HepG2 (cell line): ENCODE data around the gene HTRA3. TPM values are rescaled to one million over a fixed set of nuclear protein-coding genes. Genes with fewer than 3 reads are reported as not detected.

Experiments
- AGO2 ChIP-seq: fragments of 200-400 bp; formaldehyde crosslinking; optimal IDR thresholded peaks from 2 replicates; pipeline ENCODE3; 2017; ENCODE audit warnings: mild to moderate bottlenecking, low read depth, low read length, moderate library complexity
- IKZF5 ChIP-seq: IDR thresholded peaks from 2 replicates; pipeline ENCODE4 v1.6.1; 2018; ENCODE audit warnings: missing genetic modification reagents, mild to moderate bottlenecking, missing compliant biosample characterization
- KDM3A ChIP-seq: IDR thresholded peaks from 2 replicates; pipeline ENCODE4 v1.6.1; 2018; ENCODE audit warnings: low read depth, missing compliant biosample characterization
- MAFF ChIP-seq: IDR thresholded peaks from 2 replicates; pipeline ENCODE4 v1.6.1; 2011; ENCODE audit warnings: low read depth, low read length, improper control_type of control experiment
- MXD4 ChIP-seq: IDR thresholded peaks from 2 replicates; pipeline ENCODE4 v1.6.1; 2016; ENCODE audit warnings: mild to moderate bottlenecking, missing biosample characterization, missing genetic modification reagents
- NCOA2 ChIP-seq: sonication (generic); formaldehyde crosslinking; IDR thresholded peaks from 2 replicates; pipeline ENCODE4 v1.8.0; 2022; ENCODE audit warnings: inconsistent platforms
- NFE2L2 ChIP-seq: fragments of 150-350 bp; IDR thresholded peaks from 2 replicates; pipeline ENCODE4 v1.6.1; 2014; ENCODE audit warnings: low read length
- PRDM4 ChIP-seq: sonication (generic); formaldehyde crosslinking; IDR thresholded peaks from 2 replicates; pipeline ENCODE4 v1.9.0; 2021; ENCODE audit warnings: missing genetic modification reagents, borderline replicate concordance
- SMAD1 ChIP-seq: sonication (generic); formaldehyde crosslinking; IDR thresholded peaks from 2 replicates; pipeline ENCODE4 v1.4.0; 2020; ENCODE audit warnings: missing genetic modification reagents, low read depth, mild to moderate bottlenecking, borderline replicate concordance
- YY1 ChIP-seq: IDR thresholded peaks from 2 replicates; pipeline ENCODE4 v1.6.1; 2011; ENCODE audit warnings: low read length, low read depth, moderate library complexity, mild to moderate bottlenecking; ENCODE audit not compliant: insufficient read depth, insufficient replicate concordance
- ZBTB4 ChIP-seq: sonication (generic); formaldehyde crosslinking; IDR thresholded peaks from 2 replicates; pipeline ENCODE4 v1.4.0; 2020; ENCODE audit warnings: missing genetic modification reagents, mild to moderate bottlenecking, borderline replicate concordance
- ZC3H13 ChIP-seq: sonication (generic); formaldehyde crosslinking; IDR thresholded peaks from 2 replicates; pipeline ENCODE4 v1.8.1; 2023; ENCODE audit warnings: mild to moderate bottlenecking, missing genetic modification reagents, moderate library complexity
- ZNF224 ChIP-seq: sonication (generic); formaldehyde crosslinking; IDR thresholded peaks from 2 replicates; pipeline ENCODE4 v1.5.0; 2020; ENCODE audit warnings: mild to moderate bottlenecking, missing genetic modification reagents
- ZNF331 ChIP-seq: sonication (generic); formaldehyde crosslinking; IDR thresholded peaks from 2 replicates; pipeline ENCODE4 v1.4.0; 2020; ENCODE audit warnings: missing genetic modification reagents
- ZNF776 ChIP-seq: sonication (generic); formaldehyde crosslinking; IDR thresholded peaks from 2 replicates; pipeline ENCODE4 v1.4.0; 2020; ENCODE audit warnings: mild to moderate bottlenecking, missing genetic modification reagents
- ZNF792 ChIP-seq: IDR thresholded peaks from 2 replicates; pipeline ENCODE4 v1.6.1; 2016
- ZNF850 ChIP-seq: sonication (generic); formaldehyde crosslinking; conservative IDR thresholded peaks from 2 replicates; pipeline ENCODE4 v1.9.0; 2021; ENCODE audit warnings: mild to moderate bottlenecking, missing genetic modification reagents
- polyA plus RNA-seq, 8 experiments: library from polyadenylated mRNA; depleted of rRNA in 3 of 8; stranded (reverse) in 7 of 8; unstranded in 1 of 8; fragments of >200 nt; fragmentation: Illumina TruSeq in 4 of 8; extraction: Trizol in 4 of 8; gene quantifications; 2 replicates each; pipeline versions ENCODE4 v1.2.1 to v1.2.3, GENCODE V29; 2011 to 2016; ENCODE audit warnings: low read depth in 4 of 8, missing spikeins in 1 of 8, mixed read lengths in 1 of 8; ENCODE audit not compliant: insufficient read depth in 1 of 8
- total RNA-seq, 5 experiments: library from RNA; depleted of rRNA; stranded (reverse); fragments of >200 nt; fragmentation: Illumina TruSeq; extraction: Trizol; gene quantifications; 2 replicates each; pipeline ENCODE4 v1.2.3, GENCODE V29; 2016; ENCODE audit warnings: low read depth in 1 of 5
- TF ChIP-seq, protein P1 (sequence below): sonication (generic); formaldehyde crosslinking; IDR thresholded peaks from 2 replicates; pipeline ENCODE4 v1.4.0; 2020; ENCODE audit warnings: missing genetic modification reagents

Gene HTRA3
- total and polyA plus RNA-seq, 2 of the 13 experiments (the other 11 are each of a cell fraction or from before 2014, with no cell fraction given) = 0.17 TPM; not detected in 1

DNA sequence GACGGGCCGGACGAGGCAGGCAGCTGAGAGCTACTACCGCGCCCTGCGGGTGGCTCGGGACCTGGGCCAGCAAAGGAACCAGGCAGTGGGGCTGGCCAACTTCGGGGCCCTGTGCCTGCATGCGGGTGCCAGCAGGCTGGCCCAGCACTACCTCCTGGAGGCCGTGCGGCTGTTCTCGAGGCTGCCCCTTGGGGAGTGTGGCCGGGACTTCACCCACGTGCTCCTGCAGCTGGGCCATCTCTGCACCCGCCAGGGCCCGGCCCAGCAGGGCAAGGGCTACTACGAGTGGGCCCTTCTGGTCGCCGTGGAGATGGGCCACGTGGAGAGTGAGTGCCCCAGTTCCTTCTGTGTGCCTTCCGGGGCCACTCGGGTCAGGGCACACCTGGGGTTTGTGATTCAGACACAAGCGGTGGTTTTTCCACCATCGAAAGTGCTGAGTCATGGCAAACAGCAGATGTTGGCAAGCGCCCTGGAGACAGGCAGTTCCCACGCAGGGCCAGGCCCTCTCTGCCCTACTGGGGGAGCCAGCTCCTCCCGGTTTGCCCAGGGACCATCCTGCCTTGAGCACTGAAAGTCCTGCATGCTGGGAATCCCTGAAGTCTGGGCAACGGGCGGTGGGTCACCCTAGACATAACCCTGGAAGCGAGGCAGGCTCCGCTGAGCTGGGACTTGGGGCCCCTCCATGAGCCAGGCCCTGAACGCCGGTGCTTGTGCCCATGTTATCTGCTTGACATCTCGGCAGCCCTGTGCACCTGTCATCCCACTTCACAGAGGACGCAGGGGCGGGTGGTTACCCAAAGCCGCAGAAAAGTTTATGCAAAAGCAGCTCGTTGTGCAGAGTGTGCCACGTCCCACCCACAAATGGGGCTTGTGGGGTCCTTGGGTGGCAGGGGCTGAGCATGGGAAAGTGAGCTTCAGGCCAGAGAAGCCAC lies 41.0 kb upstream of the HTRA3 start (continued):
- TF ChIP-seq NFE2L2 (peak; percentile 94), AGO2 (peak; percentile 54), ZC3H13 (CRISPR knock-in tag) (peak; percentile 62; the same call in 1 of the 2 replicates), ZNF331 (CRISPR knock-in tag) (no peak), YY1 (no peak), ZNF850 (CRISPR knock-in tag) (no peak), PRDM4 (CRISPR knock-in tag) (no peak), KDM3A (CRISPR knock-in tag) (no peak), IKZF5 (CRISPR knock-in tag) (no peak), ZBTB4 (CRISPR knock-in tag) (no peak), SMAD1 (CRISPR knock-in tag) (no peak), MXD4 (CRISPR knock-in tag) (no peak), ZNF224 (CRISPR knock-in tag) (no peak), ZNF792 (CRISPR knock-in tag) (no peak), NCOA2 (CRISPR knock-in tag) (no peak), MAFF (peak; percentile 96), ZNF776 (peak; percentile 46; the same call in 1 of the 2 replicates)
- TF ChIP-seq, protein P1, sequence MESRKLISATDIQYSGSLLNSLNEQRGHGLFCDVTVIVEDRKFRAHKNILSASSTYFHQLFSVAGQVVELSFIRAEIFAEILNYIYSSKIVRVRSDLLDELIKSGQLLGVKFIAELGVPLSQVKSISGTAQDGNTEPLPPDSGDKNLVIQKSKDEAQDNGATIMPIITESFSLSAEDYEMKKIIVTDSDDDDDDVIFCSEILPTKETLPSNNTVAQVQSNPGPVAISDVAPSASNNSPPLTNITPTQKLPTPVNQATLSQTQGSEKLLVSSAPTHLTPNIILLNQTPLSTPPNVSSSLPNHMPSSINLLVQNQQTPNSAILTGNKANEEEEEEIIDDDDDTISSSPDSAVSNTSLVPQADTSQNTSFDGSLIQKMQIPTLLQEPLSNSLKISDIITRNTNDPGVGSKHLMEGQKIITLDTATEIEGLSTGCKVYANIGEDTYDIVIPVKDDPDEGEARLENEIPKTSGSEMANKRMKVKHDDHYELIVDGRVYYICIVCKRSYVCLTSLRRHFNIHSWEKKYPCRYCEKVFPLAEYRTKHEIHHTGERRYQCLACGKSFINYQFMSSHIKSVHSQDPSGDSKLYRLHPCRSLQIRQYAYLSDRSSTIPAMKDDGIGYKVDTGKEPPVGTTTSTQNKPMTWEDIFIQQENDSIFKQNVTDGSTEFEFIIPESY (CRISPR knock-in tag) = peak; percentile 72
